Stromal cell of bone marrow (primary cell): ENCODE measurements around the gene KDELR1.
"Not testable (repeated sequence)": the region's sequence is repeated elsewhere in the genome, so short reads cannot be mapped to it uniquely, and the experiment has no call there.

Experiments
- DNase-seq: peaks from one replicate; pipeline ENCODE4 v3.0.0-alpha.2; 2012; ENCODE audit warnings: low read depth

Gene KDELR1

DNA sequence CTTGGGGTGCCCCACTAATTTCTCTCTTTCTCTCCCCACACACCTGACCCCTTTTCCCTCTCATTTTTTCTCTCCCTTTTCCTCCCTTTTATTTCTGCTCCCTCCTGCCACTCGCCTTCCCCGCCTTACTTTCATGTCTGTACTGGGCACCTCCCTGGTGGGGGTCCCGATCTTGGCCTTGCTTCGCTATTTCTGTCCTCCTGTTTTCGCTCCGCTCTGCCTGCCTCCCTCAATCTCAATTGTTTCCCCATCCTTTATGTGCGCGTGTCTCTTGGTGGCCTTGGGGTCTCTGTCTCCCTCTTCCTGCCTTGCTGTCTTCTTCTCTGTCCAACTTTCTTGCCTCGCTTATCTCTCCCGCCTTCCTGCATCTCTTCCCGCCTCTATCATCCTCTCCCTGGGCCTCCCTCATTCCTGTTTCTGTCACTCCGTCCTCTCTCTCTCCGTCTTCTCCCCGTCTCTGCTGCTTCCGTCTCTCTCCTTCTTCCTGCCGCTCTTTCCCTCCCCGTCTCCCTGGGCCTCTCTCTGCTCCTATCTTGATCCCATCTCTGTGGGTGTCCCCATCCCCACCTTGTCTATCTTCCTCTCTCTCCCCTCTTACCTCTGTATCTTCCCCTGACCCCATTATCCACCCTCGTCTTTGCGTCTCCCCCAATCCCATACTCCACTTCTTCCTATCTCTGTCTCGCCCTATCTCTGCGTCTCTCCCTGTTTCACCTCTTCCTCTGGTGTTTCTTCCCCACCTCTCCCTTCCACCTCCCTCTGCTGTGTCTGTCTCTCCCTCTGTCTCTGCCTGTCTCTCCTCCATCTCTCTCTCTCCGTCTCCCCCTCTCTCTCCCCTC lies 6.1 kb upstream of the KDELR1 start:
- DNase-seq = no peak

DNA sequence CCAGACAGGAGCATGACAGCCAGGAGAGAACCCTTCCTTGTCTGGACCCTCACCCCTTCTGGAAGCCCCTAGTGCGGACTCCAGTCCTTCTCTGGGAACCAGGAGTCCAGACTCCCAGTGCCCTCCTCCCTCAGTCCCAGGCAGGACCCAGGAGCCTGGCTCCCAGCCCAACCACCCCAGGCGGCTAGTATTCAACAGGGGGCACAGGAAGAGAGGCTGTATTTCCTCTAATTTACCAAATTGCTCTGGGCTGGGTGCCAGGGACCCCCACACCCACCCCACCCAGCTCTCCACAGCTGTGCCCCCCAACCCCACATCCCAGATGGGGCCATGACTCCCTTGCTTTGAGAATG lies 5.4 kb upstream of the KDELR1 start:
- DNase-seq = no peak

GRCh38 chr19:48396016-48396823 lies 4.9 kb upstream of the KDELR1 start:
- no peak for DNase-seq

DNA sequence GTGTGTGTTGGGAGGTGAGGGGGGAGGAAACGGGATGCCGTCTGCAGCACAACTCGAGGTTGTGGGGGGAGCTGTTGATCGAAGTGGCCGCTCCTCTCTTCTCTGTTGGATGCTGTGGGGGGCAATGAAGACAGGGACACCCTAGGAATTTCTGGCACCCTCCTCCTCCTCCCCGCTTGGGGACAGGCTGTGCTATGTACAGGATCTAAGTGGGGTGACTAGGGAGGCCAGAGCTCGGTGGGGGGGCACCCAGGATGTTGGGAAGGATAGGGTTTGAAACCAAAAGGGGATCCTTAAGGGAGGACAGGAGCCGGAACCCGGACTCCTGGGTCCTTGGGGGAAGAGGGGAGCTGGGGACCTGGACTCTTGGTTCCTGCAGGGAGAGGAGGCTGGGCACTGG lies 4.1 kb upstream of the KDELR1 start:
- no peak for DNase-seq

- DNase-seq = no peak
These were observed 3.8 kb upstream of the KDELR1 start for GRCh38 chr19:48395170-48395455.

- no peak for DNase-seq
These were observed 3.2 kb upstream of the KDELR1 start for GRCh38 chr19:48394331-48395169.

DNA sequence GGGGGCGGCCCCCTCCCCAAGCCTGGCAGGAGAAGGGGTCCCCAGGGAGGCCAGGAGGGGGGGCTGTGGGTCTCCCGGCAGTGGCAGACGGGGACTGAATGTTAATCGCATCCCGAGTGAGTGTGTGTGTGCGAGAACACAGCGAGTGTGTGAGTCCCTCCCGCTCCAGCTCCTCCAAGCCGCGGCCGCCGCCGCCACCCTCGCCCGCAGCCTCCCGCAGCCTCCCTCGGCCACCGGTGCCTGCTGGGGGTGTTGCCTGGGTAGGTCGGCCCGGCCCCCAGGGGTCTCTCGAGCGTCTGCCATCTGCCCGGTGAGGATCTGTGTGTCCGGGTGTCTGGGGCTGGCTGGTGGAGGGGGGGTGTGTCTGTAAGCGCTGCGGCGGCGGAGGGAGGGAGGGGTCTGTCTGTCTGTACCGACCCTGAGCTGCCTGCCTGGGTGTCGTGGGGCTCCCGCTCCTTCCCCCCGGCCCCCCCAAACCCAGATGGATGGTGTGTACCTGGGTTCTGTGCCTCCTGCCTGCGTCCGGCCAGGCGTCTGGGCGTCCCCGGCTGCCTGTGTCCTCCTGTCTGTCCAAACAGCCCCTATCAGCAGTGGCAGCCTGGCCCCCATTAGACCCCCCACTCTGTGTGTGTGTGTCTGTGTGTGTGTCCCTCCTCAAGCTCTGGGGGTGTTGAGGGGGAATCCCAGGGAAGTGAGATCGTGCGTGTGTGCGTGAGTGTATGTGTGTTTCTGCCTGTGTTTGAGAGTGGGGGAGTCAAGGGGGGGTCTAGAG lies 2.4 kb upstream of the KDELR1 start, which contains the start of gene GRIN2D:
TSS of gene GRIN2D (plus strand) at position 110 of the 772 bp plus-strand sequence. CDS start 4,725 bp downstream, outside the sequence.
- no peak for DNase-seq

DNA sequence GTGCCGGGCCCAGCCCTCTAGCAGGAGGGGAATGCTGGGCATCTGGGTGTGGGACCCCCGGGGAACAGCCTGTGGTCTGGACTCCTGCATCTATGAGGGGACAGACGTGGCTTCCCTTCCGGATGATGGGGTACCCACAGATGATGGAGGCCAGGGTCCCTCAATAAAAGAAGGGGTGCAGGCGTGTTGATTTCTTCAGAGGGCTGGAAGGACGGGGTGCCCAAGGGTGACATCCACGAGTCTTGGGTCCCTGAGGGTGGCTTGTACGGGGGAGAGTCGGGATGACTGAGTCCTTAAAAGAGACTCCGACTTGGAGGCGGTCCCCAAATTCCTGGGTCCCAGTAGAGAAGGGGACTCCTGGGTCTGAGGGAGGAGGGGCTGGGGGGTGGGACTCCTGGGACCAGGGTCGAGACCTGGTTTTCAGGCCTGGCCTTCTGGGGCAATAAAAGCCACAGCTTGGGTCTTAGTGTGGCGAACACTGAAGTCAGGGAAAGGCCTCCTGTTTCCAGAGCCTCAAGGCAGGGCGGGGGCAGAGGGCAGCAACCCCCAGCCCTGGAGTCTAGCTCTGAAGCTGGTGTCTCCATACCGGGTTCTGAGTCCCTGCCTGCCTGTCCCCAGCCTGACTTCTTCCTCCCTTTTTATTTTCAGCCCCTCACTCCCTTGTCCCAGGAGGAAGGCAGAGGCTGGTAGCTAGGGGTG lies 1.7 kb upstream of the KDELR1 start:
- no peak for DNase-seq

DNA sequence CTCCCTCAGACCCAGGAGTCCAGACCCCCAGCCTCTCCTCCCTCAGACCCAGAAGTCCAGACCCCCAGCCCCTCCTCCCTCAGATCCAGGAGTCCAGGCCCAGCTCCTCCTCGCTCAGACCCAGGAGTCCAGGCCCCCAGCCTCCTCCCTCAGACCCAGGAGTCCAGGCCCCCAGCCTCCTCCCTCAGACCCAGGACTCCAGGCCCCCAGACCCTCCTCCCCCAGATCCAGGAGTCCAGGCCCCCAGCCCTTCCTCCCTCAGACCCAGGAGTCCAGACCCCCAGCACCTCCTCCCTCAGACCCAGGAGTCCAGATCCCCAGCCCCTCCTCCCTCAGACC lies 624 bp upstream of the KDELR1 start:
- not testable (repeated sequence) for DNase-seq

- peak; percentile 45 for DNase-seq
These were observed 907 bp downstream of the KDELR1 start for GRCh38 chr19:48390188-48391099.

- no peak for DNase-seq
These were observed 4.4 kb downstream of the KDELR1 start for GRCh38 chr19:48386981-48387380.

- DNase-seq = no peak
These were observed 5.8 kb downstream of the KDELR1 start for GRCh38 chr19:48385461-48386087.

GRCh38 chr19:48382286-48382685 lies 9.1 kb downstream of the KDELR1 start:
- DNase-seq = no peak

GRCh38 chr19:48381178-48381950 lies 10.0 kb downstream of the KDELR1 start:
- no peak for DNase-seq

DNA sequence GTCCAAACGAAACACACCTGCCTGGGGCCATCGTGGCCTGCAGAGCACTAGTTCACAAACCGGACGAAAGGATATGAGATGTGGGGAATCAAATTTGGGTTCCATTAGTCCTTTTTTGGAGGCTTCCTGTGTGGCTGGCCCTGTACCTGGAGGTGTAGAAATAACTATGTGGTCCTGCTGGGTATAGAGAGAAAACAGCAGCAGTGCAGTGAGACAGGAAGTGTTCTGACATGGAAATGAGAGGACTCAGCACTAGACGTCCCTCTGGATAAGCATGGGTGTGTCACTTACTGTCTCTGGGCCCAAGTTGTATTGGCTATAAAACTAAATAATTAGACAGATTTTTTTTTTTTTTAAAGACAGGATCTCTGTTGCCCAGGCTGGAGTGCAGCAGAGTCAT lies 12.3 kb downstream of the KDELR1 start:
- no peak for DNase-seq

DNA sequence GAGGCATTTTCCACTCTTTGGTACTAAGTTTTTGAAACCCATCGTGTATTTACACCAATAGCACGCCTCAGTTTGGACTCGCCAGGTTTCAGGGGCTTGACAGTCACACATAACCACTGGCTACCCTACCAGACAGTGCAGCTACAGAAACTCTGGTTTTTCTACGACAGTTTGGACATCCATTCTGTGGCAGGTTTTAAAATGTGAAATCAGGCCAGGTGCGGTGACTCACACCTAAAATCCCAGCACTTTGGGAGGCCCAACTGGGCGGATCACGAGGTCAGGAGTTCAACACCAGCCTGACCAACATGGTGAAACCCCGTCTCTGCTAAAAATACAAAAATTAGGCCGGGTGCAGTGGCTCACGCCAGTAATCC lies 13.2 kb downstream of the KDELR1 start:
- DNase-seq = no peak

GRCh38 chr19:48373567-48373966 lies 17.8 kb downstream of the KDELR1 start:
- DNase-seq = no peak

DNA sequence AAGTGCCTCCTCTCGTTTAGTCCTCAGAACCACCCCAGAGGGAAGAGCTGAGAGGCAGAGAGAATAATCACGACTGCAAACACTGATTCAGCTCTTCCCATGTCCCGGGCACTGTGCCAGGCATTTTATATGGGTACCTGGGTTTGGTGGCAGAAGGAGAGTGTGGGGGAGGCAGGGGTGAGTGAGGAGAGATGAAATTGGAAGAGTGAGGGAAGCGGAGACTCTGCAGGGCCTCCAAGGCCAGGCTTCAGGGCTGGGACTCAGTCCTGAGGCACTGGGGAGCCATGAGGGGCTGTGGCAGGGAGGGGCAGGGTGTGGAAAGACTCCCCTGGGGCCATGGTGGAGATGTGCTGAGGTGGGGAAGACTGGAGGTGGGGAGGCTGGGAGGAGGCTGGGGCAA lies 18.4 kb downstream of the KDELR1 start:
- DNase-seq = no peak

GRCh38 chr19:48371771-48372170 lies 19.6 kb downstream of the KDELR1 start:
- DNase-seq = not testable (repeated sequence)
